H1 (cell line): ENCODE measurements around the gene PI4KB. TPM values are rescaled to one million over a fixed set of nuclear protein-coding genes. Genes with fewer than 3 reads are reported as not detected.

Source experiments
- BRCA1 ChIP-seq: IDR thresholded peaks from 2 replicates; pipeline ENCODE4 v1.6.1; 2012; ENCODE audit warnings: low read depth, low read length, improper control_type of control experiment
- CEBPB ChIP-seq: IDR thresholded peaks from 2 replicates; pipeline ENCODE4 v1.6.1; 2012; ENCODE audit warnings: low read depth, low read length
- GABPA ChIP-seq: IDR thresholded peaks from 2 replicates; pipeline ENCODE4 v1.6.1; 2011; ENCODE audit warnings: mild to moderate bottlenecking, low read length, moderate library complexity, borderline replicate concordance; ENCODE audit not compliant: insufficient read depth
- GTF2F1 ChIP-seq: IDR thresholded peaks from 2 replicates; pipeline ENCODE4 v1.6.1; 2012; ENCODE audit warnings: low read depth, low read length, improper control_type of control experiment, borderline replicate concordance
- POU5F1 ChIP-seq: IDR thresholded peaks from 2 replicates; pipeline ENCODE4 v1.6.1; 2011; ENCODE audit warnings: low read depth, mild to moderate bottlenecking, low read length, moderate library complexity
- RAD21 ChIP-seq, 2 experiments: IDR thresholded peaks in 1 of 2; conservative IDR thresholded peaks in 1 of 2; 2 replicates each; pipeline ENCODE4 v1.6.1; 2011; ENCODE audit warnings: low read depth in 2 of 2, low read length in 2 of 2, improper control_type of control experiment in 1 of 2, inconsistent platforms in 1 of 2, mild to moderate bottlenecking in 1 of 2, moderate library complexity in 1 of 2
- SP2 ChIP-seq: IDR thresholded peaks from 2 replicates; pipeline ENCODE4 v1.6.1; 2012; ENCODE audit warnings: mild to moderate bottlenecking, low read length, inconsistent platforms
- SP4 ChIP-seq: IDR thresholded peaks from 2 replicates; pipeline ENCODE4 v1.6.1; 2012; ENCODE audit warnings: low read length, inconsistent platforms
- YY1 ChIP-seq: IDR thresholded peaks from 2 replicates; pipeline ENCODE4 v1.6.1; 2011; ENCODE audit warnings: low read depth, mild to moderate bottlenecking, low read length
- polyA plus RNA-seq, 7 experiments: library from polyadenylated mRNA; depleted of rRNA in 3 of 7; stranded (reverse) in 5 of 7; unstranded in 2 of 7; fragments of >200 nt in 5 of 7; fragments of 200-250 nt in 2 of 7; gene quantifications; 1 replicate in 5 of 7; 2 replicates in 1 of 7; 4 replicates in 1 of 7; pipeline versions ENCODE4 v1.2.1 to v1.2.3, GENCODE V29; 2011 to 2013; ENCODE audit warnings: missing spikeins in 2 of 7, mixed read lengths in 2 of 7
- total RNA-seq: library from RNA; stranded (reverse); fragmentation: NEBNext Ultra II Directional; extraction: Animal tissue kit (Norgen Biotek cat#: 25700); gene quantifications from 2 replicates; pipeline ENCODE4 v1.2.1, GENCODE V29; 2021
- TF ChIP-seq, protein P1 (sequence below): fragments of 300-600 bp; sonication (generic); IDR thresholded peaks from 2 replicates; pipeline ENCODE4 v1.7.1; 2012; ENCODE audit warnings: low read length, moderate library complexity, mild to moderate bottlenecking, inconsistent platforms; ENCODE audit not compliant: insufficient replicate concordance

The PI4KB gene
- total and polyA plus RNA-seq, 2 of the 8 experiments (the other 6 are each of a cell fraction or from before 2014, with no cell fraction given) = 30.1 to 37.1 TPM

DNA sequence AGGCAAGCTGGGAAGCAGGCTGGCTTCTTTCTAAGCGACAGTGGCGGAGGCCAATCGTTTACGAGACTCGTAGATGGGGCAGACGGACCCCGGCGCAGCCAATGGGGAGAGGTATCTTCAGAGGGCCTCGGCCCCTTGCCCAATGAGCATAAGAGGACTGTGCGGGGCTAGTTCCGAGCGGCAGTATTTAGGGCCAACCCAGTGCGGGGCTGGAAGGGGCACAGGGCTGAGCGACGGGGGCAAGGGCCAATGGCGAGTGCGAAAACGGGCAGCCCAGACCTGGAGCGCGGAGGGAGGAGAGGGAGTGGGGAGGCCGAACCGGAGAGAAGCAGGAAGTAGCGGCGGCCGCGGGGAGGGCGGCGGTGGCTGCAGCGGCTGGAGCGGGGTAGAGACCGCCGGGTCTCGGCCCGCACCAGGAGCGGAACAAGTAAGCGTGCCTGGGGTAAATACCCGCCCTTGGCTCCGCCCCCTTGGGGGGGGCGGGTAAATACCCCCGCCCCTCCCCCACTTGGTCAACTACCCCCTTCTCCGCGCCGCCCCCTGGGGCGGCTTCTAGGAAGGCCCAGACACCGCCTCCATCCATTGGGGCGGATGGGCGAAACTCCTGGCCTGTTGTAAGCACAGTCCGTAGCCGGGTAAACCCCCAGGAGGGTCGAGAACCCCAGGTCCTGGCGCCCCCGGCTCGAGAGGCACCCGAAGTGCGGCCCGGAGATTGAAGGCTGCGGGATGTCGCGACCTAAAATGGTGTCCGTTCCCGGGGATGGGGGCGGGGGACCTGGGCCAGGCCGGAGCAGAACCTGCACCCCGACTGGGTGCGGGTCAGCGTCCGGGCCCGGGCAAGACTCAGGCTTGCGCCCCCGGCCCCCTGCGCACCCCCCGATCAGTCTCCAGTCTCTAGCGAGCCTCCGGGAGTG is 45.0 kb downstream of the PI4KB start, which contains the start of gene ZNF687 (continued):
- TF ChIP-seq SP4 = no peak
- no peak for TF ChIP-seq GTF2F1
- no peak for TF ChIP-seq CEBPB
- no peak for TF ChIP-seq POU5F1
- no peak for TF ChIP-seq BRCA1
- TF ChIP-seq, protein P1, sequence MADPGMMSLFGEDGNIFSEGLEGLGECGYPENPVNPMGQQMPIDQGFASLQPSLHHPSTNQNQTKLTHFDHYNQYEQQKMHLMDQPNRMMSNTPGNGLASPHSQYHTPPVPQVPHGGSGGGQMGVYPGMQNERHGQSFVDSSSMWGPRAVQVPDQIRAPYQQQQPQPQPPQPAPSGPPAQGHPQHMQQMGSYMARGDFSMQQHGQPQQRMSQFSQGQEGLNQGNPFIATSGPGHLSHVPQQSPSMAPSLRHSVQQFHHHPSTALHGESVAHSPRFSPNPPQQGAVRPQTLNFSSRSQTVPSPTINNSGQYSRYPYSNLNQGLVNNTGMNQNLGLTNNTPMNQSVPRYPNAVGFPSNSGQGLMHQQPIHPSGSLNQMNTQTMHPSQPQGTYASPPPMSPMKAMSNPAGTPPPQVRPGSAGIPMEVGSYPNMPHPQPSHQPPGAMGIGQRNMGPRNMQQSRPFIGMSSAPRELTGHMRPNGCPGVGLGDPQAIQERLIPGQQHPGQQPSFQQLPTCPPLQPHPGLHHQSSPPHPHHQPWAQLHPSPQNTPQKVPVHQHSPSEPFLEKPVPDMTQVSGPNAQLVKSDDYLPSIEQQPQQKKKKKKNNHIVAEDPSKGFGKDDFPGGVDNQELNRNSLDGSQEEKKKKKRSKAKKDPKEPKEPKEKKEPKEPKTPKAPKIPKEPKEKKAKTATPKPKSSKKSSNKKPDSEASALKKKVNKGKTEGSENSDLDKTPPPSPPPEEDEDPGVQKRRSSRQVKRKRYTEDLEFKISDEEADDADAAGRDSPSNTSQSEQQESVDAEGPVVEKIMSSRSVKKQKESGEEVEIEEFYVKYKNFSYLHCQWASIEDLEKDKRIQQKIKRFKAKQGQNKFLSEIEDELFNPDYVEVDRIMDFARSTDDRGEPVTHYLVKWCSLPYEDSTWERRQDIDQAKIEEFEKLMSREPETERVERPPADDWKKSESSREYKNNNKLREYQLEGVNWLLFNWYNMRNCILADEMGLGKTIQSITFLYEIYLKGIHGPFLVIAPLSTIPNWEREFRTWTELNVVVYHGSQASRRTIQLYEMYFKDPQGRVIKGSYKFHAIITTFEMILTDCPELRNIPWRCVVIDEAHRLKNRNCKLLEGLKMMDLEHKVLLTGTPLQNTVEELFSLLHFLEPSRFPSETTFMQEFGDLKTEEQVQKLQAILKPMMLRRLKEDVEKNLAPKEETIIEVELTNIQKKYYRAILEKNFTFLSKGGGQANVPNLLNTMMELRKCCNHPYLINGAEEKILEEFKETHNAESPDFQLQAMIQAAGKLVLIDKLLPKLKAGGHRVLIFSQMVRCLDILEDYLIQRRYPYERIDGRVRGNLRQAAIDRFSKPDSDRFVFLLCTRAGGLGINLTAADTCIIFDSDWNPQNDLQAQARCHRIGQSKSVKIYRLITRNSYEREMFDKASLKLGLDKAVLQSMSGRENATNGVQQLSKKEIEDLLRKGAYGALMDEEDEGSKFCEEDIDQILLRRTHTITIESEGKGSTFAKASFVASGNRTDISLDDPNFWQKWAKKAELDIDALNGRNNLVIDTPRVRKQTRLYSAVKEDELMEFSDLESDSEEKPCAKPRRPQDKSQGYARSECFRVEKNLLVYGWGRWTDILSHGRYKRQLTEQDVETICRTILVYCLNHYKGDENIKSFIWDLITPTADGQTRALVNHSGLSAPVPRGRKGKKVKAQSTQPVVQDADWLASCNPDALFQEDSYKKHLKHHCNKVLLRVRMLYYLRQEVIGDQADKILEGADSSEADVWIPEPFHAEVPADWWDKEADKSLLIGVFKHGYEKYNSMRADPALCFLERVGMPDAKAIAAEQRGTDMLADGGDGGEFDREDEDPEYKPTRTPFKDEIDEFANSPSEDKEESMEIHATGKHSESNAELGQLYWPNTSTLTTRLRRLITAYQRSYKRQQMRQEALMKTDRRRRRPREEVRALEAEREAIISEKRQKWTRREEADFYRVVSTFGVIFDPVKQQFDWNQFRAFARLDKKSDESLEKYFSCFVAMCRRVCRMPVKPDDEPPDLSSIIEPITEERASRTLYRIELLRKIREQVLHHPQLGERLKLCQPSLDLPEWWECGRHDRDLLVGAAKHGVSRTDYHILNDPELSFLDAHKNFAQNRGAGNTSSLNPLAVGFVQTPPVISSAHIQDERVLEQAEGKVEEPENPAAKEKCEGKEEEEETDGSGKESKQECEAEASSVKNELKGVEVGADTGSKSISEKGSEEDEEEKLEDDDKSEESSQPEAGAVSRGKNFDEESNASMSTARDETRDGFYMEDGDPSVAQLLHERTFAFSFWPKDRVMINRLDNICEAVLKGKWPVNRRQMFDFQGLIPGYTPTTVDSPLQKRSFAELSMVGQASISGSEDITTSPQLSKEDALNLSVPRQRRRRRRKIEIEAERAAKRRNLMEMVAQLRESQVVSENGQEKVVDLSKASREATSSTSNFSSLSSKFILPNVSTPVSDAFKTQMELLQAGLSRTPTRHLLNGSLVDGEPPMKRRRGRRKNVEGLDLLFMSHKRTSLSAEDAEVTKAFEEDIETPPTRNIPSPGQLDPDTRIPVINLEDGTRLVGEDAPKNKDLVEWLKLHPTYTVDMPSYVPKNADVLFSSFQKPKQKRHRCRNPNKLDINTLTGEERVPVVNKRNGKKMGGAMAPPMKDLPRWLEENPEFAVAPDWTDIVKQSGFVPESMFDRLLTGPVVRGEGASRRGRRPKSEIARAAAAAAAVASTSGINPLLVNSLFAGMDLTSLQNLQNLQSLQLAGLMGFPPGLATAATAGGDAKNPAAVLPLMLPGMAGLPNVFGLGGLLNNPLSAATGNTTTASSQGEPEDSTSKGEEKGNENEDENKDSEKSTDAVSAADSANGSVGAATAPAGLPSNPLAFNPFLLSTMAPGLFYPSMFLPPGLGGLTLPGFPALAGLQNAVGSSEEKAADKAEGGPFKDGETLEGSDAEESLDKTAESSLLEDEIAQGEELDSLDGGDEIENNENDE = no peak
- TF ChIP-seq SP2 = peak; percentile 95
- TF ChIP-seq GABPA = peak; percentile 49; the same call in 1 of the 2 replicates
- peak; percentile 73; the same call in 1 of the 2 replicates for TF ChIP-seq YY1
- no peak for TF ChIP-seq RAD21 (IDR thresholded peaks at IDR 0.05 in 1 of 2, conservative IDR thresholded peaks at IDR 0.05 in 1 of 2; ENCODE audit: low read depth in 2 of 2, low read length in 2 of 2)
